Neural progenitor cell (in vitro differentiated cells): Measurements from ENCODE around the gene SPDYE16. TPM values are rescaled to one million over a fixed set of nuclear protein-coding genes. Genes with fewer than 3 reads are reported as not detected.
"Not testable (repeated sequence)": the region's sequence is repeated elsewhere in the genome, so short reads cannot be mapped to it uniquely, and the experiment has no call there.

Experiments
- DNase-seq: peaks from one replicate; pipeline ENCODE4 v3.0.0-alpha.2; 2016; ENCODE audit warnings: low spot score
- H2AFZ ChIP-seq: fragments of 200-600 bp; sonication (generic); replicated peaks from 2 replicates; pipeline ENCODE4 v1.6.1; 2016; ENCODE audit warnings: antibody characterized with exemption
- H3F3A ChIP-seq: fragments of 200-600 bp; sonication (generic); 2 replicates; pipeline ENCODE4 v1.6.1; 2016; ENCODE audit warnings: antibody characterized with exemption, low read depth
- H3K27ac ChIP-seq: fragments of 200-600 bp; sonication (generic); 2 replicates; pipeline ENCODE4 v1.5.1; 2016; ENCODE audit warnings: mild to moderate bottlenecking
- H3K27me3 ChIP-seq: fragments of 200-600 bp; sonication (generic); 2 replicates; pipeline ENCODE4 v1.6.1; 2016; ENCODE audit warnings: mild to moderate bottlenecking, moderate library complexity
- H3K36me3 ChIP-seq: fragments of 200-600 bp; sonication (generic); 2 replicates; pipeline ENCODE4 v1.5.1; 2016
- H3K4me1 ChIP-seq: fragments of 200-600 bp; sonication (generic); 2 replicates; pipeline ENCODE4 v1.6.1; 2016; ENCODE audit warnings: mixed run types
- H3K4me2 ChIP-seq: fragments of 200-600 bp; sonication (generic); 2 replicates; pipeline ENCODE4 v1.6.1; 2016
- H3K4me3 ChIP-seq: fragments of 200-600 bp; sonication (generic); 2 replicates; pipeline ENCODE4 v1.5.1; 2016
- H3K79me2 ChIP-seq: fragments of 200-600 bp; sonication (generic); 2 replicates; pipeline ENCODE4 v1.6.1; 2016; ENCODE audit warnings: low read depth
- H3K9ac ChIP-seq: fragments of 200-600 bp; sonication (generic); 2 replicates; pipeline ENCODE4 v1.6.1; 2016
- H3K9me3 ChIP-seq: fragments of 200-600 bp; sonication (generic); 2 replicates; pipeline ENCODE4 v1.5.1; 2016; ENCODE audit warnings: low read depth
- H4K20me1 ChIP-seq: fragments of 200-600 bp; sonication (generic); 2 replicates; pipeline ENCODE4 v1.6.1; 2016; ENCODE audit warnings: low read depth
- H3K27ac Mint-ChIP-seq: 3 replicates; pipeline ENCODE4 v1.8.0; 2021; ENCODE audit warnings: mixed read lengths
- H3K27me3 Mint-ChIP-seq: 2 replicates; pipeline ENCODE4 v1.8.0; 2022; ENCODE audit warnings: low read depth, mild to moderate bottlenecking, inconsistent platforms, moderate library complexity, mixed read lengths; ENCODE audit not compliant: insufficient read depth
- H3K36me3 Mint-ChIP-seq: 3 replicates; pipeline ENCODE4 v1.8.0; 2021; ENCODE audit warnings: mixed read lengths
- H3K4me1 Mint-ChIP-seq: 3 replicates; pipeline ENCODE4 v1.8.0; 2021; ENCODE audit warnings: mixed read lengths
- H3K4me3 Mint-ChIP-seq: 3 replicates; pipeline ENCODE4 v1.8.0; 2021; ENCODE audit warnings: mild to moderate bottlenecking, moderate library complexity, mixed read lengths
- H3K9me3 Mint-ChIP-seq: 3 replicates; pipeline ENCODE4 v1.8.0; 2020; ENCODE audit warnings: mixed read lengths
- total RNA-seq: library from RNA; depleted of rRNA; stranded (reverse); fragments of >200 nt; gene quantifications from 2 replicates; pipeline ENCODE4 v1.2.3, GENCODE V29; 2015; ENCODE audit warnings: low replicate concordance

Gene SPDYE16
- total RNA-seq = 0.28 TPM in 1 of 2 replicates, not detected in the other

GRCh38 chr7:76543197-76543596 lies at the start of gene SPDYE16:
Gene SPDYE16 (minus strand): TSS chr7:76543297. CDS start chr7:76541459, 1,838 bp downstream.
- H3K27me3 ChIP-seq, H3K36me3 Mint-ChIP-seq, H3K27ac Mint-ChIP-seq, H3K9ac ChIP-seq, H3K4me1 Mint-ChIP-seq, H4K20me1 ChIP-seq, H2AFZ ChIP-seq, H3K79me2 ChIP-seq, H3F3A ChIP-seq, H3K4me1 ChIP-seq, H3K9me3 Mint-ChIP-seq, H3K27ac ChIP-seq, H3K9me3 ChIP-seq, H3K4me3 Mint-ChIP-seq, H3K4me3 ChIP-seq, DNase-seq, H3K36me3 ChIP-seq, H3K4me2 ChIP-seq, H3K27me3 Mint-ChIP-seq: not testable (repeated sequence)

- not testable (repeated sequence) for DNase-seq, H3K4me3 Mint-ChIP-seq, H3K79me2 ChIP-seq, H3K36me3 ChIP-seq, H3K4me1 Mint-ChIP-seq, H4K20me1 ChIP-seq, H3K4me1 ChIP-seq, H3K4me2 ChIP-seq, H3K9me3 ChIP-seq, H3K27me3 Mint-ChIP-seq, H3K27me3 ChIP-seq, H3F3A ChIP-seq, H3K9me3 Mint-ChIP-seq, H3K27ac Mint-ChIP-seq, H3K36me3 Mint-ChIP-seq, H3K27ac ChIP-seq, H3K9ac ChIP-seq, H3K4me3 ChIP-seq, H2AFZ ChIP-seq
These were observed 49.6 kb upstream of the SPDYE16 start for GRCh38 chr7:76592694-76593093.

DNA sequence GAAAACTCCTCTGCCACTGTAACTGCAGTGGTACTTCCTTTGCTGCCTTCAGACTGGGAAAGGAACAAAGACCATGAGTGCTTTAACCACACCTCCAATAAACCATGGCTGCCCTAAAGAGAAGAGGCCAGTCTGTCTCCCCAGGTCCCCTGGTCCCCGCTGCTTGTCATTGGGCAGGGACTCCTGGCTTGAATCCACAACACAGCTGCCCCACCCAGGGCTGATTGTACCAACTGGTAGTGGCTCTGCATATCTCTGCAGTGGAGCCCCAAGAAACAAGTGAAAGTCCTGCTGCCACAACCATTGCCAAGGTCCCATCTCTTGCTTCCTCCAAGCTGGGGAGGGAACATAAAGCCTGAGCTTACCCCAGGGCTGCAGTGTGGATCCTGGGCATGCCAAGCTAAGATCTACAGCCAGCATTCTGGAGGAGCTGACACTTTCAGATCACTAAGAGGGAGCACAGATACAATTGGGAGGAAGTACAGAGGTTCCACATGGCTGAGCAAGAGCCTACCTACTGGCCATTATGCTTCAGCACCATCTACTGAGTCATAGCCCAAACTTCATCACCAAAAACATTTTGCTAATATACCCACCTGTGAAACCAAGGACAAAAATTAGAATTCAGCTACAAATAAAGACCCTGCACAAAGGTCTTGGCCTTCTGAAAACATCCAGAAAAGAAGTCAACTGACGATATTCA lies 48.7 kb upstream of the SPDYE16 start:
- H3K4me1 Mint-ChIP-seq, H3K27ac Mint-ChIP-seq, H3K27ac ChIP-seq, H3K9me3 Mint-ChIP-seq, H3K4me3 Mint-ChIP-seq, H3K36me3 Mint-ChIP-seq, H3K27me3 ChIP-seq, H3K4me3 ChIP-seq, H3K79me2 ChIP-seq, DNase-seq, H3K9ac ChIP-seq, H3K27me3 Mint-ChIP-seq, H4K20me1 ChIP-seq, H3F3A ChIP-seq, H3K9me3 ChIP-seq, H2AFZ ChIP-seq, H3K4me1 ChIP-seq, H3K36me3 ChIP-seq, H3K4me2 ChIP-seq: not testable (repeated sequence)

- not testable (repeated sequence) for H3K4me3 ChIP-seq, DNase-seq, H3K4me1 ChIP-seq, H3K9me3 Mint-ChIP-seq, H3K27me3 Mint-ChIP-seq, H3K4me2 ChIP-seq, H3K9ac ChIP-seq, H3K4me1 Mint-ChIP-seq, H3K4me3 Mint-ChIP-seq, H3K27ac Mint-ChIP-seq, H3F3A ChIP-seq, H4K20me1 ChIP-seq, H3K27ac ChIP-seq, H3K36me3 ChIP-seq, H3K27me3 ChIP-seq, H2AFZ ChIP-seq, H3K36me3 Mint-ChIP-seq, H3K9me3 ChIP-seq
- H3K79me2 ChIP-seq = peaks cover 14% of the 10 kb centered on the region
These were observed 47.9 kb upstream of the SPDYE16 start for GRCh38 chr7:76591033-76591432.

GRCh38 chr7:76588586-76588985 lies 45.5 kb upstream of the SPDYE16 start:
- peaks cover 14% of the 10 kb centered on the region for H3K79me2 ChIP-seq
- H3K4me3 ChIP-seq, H3K9me3 Mint-ChIP-seq, H3K27me3 Mint-ChIP-seq, H3K4me3 Mint-ChIP-seq, H3K27ac ChIP-seq, H3K27me3 ChIP-seq, H3K4me1 ChIP-seq, H3K4me1 Mint-ChIP-seq, H3K9ac ChIP-seq, H3K9me3 ChIP-seq, H3K36me3 ChIP-seq, H3K4me2 ChIP-seq, H4K20me1 ChIP-seq, H3K36me3 Mint-ChIP-seq, H2AFZ ChIP-seq, DNase-seq, H3K27ac Mint-ChIP-seq, H3F3A ChIP-seq: not testable (repeated sequence)

DNA sequence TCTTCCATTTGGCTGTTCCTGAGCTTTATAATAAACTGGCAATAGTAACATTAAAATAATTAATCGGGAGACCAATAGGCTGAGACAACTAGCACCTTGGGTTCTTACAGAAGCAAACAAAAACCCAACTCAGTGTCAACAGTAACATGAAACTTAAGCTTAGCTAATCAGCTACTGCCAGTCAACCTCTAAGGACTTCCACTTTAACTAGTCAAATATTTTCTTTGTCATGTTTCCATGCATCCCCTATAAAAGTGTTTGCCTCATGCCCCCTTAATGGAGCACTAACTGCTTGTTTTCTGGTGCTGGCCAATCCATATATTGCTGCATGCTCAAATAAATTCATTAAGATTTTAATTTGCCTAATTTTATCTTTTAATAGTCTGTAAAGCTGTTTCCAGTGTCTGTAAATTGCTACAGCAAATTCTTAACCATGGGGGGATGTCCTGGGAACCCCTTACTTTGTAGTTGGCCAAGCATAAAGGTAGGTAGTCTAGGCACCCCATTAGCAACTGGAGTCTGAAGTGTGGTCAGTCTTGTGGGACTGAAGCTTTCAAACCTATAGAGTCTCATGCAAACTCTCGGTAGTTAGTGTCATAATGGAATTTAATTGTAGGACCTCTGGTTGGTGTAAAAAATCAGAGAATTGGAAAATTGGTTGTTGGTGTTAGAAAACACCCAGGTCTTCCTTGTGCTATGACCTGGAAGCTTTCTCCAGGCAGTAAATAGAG lies 43.7 kb upstream of the SPDYE16 start:
- H3K27ac Mint-ChIP-seq, H3K4me1 ChIP-seq, H3K27me3 Mint-ChIP-seq, H3K4me1 Mint-ChIP-seq, H4K20me1 ChIP-seq, H3K27ac ChIP-seq, H3K4me3 ChIP-seq, H3K27me3 ChIP-seq, H3K9ac ChIP-seq, H3K36me3 ChIP-seq, H3F3A ChIP-seq, DNase-seq, H3K36me3 Mint-ChIP-seq, H3K9me3 Mint-ChIP-seq, H3K9me3 ChIP-seq, H3K4me3 Mint-ChIP-seq, H2AFZ ChIP-seq, H3K4me2 ChIP-seq: not testable (repeated sequence)
- H3K79me2 ChIP-seq = peaks cover 14% of the 10 kb centered on the region

GRCh38 chr7:76583636-76584281 lies 40.7 kb upstream of the SPDYE16 start:
- H3K4me3 Mint-ChIP-seq, H3K4me2 ChIP-seq, H3K27ac ChIP-seq: not testable (repeated sequence)

More at GRCh38 chr7:76583636-76584281, 40.7 kb upstream of the SPDYE16 start:
- not testable (repeated sequence) for H4K20me1 ChIP-seq, DNase-seq, H3K4me1 Mint-ChIP-seq, H3F3A ChIP-seq, H3K9me3 ChIP-seq, H3K4me1 ChIP-seq, H3K9ac ChIP-seq, H3K27ac Mint-ChIP-seq, H2AFZ ChIP-seq, H3K36me3 ChIP-seq, H3K4me3 ChIP-seq, H3K36me3 Mint-ChIP-seq, H3K9me3 Mint-ChIP-seq, H3K27me3 Mint-ChIP-seq, H3K27me3 ChIP-seq
- H3K79me2 ChIP-seq = peaks cover 14% of the 10 kb centered on the region
